Panc1 (cell line): ENCODE measurements around the gene DTNBP1.

ENCODE experiments used
- CTCF ChIP-seq: fragments of 450-650 bp; IDR thresholded peaks from 2 replicates; pipeline ENCODE4 v1.5.1; 2017; ENCODE audit warnings: mild to moderate bottlenecking
- POLR2AphosphoS5 ChIP-seq: IDR thresholded peaks from 2 replicates; pipeline ENCODE4 v1.6.1; 2012; ENCODE audit warnings: mild to moderate bottlenecking, low read depth, low read length, moderate library complexity
- TCF7L2 ChIP-seq: IDR thresholded peaks from 2 replicates; pipeline ENCODE4 v1.6.1; 2011; ENCODE audit warnings: mild to moderate bottlenecking, low read depth, low read length, inconsistent platforms

- TF ChIP-seq CTCF (no peak), POLR2AphosphoS5 (no peak), TCF7L2 (no peak)
Observed at GRCh38 chr6:15627821-15628220, 35.0 kb downstream of the DTNBP1 start.
